GM08714 (cell line): ENCODE measurements around the gene ITGA6.

Experiments
- H3K4me3 ChIP-seq: fragments of 200-500 bp; sonication (Bioruptor generic); 2 replicates; pipeline ENCODE4 v1.5.1; 2014; ENCODE audit warnings: mild to moderate bottlenecking, low read length, inconsistent platforms
- ZNF274 ChIP-seq: IDR thresholded peaks from 2 replicates; pipeline ENCODE4 v1.6.1; 2012; ENCODE audit warnings: mild to moderate bottlenecking, low read depth, low read length

Gene ITGA6

GRCh38 chr2:172480301-172481218 is 53.2 kb downstream of the ITGA6 start:
- TF ChIP-seq ZNF274: no peak
- H3K4me3 ChIP-seq: no peak overlapping the region

- no peak for TF ChIP-seq ZNF274
Observed at GRCh38 chr2:172481507-172482262, 54.3 kb downstream of the ITGA6 start.

DNA sequence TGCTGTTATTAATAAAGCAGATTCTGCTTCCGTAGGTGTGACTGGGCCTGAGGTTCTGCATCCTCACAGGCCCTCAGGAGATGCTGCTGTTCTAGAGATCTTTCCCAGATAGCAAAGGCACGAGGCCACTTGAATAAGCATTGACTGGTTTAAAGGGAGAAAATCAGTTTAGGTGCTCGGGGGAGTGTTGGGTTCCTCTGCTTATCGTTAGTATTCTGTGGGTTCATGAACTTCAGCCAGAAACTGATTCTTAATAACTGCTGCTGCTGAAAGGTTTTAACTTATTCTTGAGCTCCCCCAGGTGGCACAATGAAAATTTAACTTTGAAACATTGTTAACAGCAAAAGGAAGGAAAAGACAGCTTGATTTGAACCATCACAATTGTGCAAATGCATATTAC is 56.9 kb downstream of the ITGA6 start:
- TF ChIP-seq ZNF274: no peak
- H3K4me3 ChIP-seq: no peak overlapping the region

More at GRCh38 chr2:172481507-172482262, 54.3 kb downstream of the ITGA6 start:
- H3K4me3 ChIP-seq: no peak overlapping the region

GRCh38 chr2:172484706-172485105 is 57.3 kb downstream of the ITGA6 start:
- no peak for TF ChIP-seq ZNF274
- no peak overlapping the region for H3K4me3 ChIP-seq

- no peak for TF ChIP-seq ZNF274
- no peak overlapping the region for H3K4me3 ChIP-seq
Observed at GRCh38 chr2:172488556-172488955, 61.2 kb downstream of the ITGA6 start.

- TF ChIP-seq ZNF274: no peak
- no peak overlapping the region for H3K4me3 ChIP-seq
Observed at GRCh38 chr2:172489681-172490080, 62.3 kb downstream of the ITGA6 start.

DNA sequence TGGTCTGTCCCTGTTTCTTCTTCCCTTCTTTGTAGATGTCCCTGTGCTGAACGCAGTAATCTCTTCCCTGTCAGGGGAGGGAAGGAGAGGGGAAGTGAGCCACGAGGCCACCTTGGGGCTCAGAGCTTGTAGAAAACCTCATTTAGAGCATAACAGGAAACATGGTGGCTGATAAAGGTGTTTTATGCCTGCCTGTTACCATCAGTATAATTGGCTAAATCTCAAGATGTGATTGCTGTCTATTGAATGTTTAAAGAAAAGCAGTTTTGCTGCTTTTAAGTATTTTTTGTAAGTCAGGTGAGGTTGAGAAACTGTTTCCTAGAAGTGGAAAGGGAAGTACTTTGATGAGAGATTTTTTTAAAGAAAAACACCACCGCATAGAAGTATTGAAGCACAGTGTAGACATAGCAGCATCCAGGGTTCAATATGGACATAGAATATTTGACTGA is 68.8 kb downstream of the ITGA6 start:
- H3K4me3 ChIP-seq: no peak overlapping the region
- no peak for TF ChIP-seq ZNF274

DNA sequence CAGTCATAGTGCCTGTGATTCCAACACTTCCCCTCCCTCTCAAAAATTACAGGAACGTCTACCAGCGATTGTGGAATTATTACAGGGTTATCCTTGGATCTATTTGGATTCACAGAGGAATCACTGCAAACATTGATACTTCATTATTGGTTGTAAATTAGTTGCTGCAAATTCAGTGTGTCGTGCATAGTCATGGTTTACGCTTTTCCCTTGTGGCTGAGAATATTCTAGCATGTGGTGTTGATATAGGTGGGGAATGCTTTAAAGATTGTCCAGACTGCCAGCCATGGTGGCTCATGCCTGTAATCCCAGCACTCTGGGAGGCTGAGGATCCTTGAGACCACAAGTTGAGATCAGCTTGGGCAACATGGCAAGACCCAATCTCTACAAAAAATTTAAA is 79.8 kb downstream of the ITGA6 start:
- no peak overlapping the region for H3K4me3 ChIP-seq
- no peak for TF ChIP-seq ZNF274

DNA sequence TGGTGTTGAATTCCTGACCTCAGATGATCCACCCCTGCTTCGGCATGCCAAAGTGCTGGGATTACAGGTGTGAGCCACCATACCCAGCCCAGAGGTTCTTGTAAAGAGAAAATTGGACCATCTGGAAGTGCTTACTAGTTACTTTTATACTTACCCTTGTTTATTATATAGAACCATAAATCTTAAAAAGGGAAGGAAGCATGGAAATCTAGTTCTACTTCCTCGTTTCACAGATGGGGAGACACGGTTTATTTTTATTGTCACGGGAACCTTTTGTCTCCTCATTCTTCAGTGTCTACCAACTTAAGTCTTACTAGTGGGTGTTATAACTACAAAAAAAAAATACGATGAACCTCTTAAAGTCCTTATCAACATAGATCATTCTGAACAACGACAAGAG is 82.7 kb downstream of the ITGA6 start:
- TF ChIP-seq ZNF274: no peak
- H3K4me3 ChIP-seq: no peak overlapping the region

GRCh38 chr2:172510548-172510947 is 83.2 kb downstream of the ITGA6 start:
- TF ChIP-seq ZNF274: no peak
- no peak overlapping the region for H3K4me3 ChIP-seq

DNA sequence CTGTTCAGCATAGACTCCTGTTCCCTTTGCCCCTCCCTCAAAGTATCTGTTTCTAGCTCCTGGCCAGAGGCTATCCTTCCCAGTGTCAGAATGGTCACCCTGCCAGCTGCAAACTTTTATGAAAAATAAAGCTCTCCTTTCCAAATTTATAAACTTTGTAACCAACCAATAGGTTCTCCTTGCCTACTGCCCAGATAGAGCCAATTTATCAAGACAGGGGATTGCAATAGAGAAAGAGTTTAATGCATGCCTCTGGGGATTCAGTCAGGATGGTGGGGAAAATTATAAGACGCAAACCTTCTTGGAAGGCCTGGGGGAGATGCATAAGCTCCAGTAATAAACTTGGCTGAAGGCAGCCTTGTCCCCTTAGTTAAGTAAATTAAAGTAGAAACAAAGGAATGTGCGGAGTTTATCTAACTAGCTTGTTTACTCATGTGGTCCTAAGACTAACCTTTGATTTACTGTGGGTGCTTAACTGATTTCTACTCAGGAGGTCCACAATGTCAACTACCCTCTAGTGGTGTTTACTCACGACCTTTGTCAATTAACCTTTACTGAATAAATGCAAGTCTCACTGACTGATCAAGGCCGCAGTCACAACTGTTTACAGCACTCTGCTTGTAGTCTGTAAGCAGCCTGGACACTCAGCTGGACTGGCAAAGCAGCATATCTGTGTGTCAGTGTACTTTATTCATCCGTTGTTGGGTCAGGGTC is 85.6 kb downstream of the ITGA6 start:
- H3K4me3 ChIP-seq: no peak overlapping the region
- TF ChIP-seq ZNF274: no peak

GRCh38 chr2:172513524-172513900 is 86.1 kb downstream of the ITGA6 start:
- TF ChIP-seq ZNF274: no peak
- no peak overlapping the region for H3K4me3 ChIP-seq

DNA sequence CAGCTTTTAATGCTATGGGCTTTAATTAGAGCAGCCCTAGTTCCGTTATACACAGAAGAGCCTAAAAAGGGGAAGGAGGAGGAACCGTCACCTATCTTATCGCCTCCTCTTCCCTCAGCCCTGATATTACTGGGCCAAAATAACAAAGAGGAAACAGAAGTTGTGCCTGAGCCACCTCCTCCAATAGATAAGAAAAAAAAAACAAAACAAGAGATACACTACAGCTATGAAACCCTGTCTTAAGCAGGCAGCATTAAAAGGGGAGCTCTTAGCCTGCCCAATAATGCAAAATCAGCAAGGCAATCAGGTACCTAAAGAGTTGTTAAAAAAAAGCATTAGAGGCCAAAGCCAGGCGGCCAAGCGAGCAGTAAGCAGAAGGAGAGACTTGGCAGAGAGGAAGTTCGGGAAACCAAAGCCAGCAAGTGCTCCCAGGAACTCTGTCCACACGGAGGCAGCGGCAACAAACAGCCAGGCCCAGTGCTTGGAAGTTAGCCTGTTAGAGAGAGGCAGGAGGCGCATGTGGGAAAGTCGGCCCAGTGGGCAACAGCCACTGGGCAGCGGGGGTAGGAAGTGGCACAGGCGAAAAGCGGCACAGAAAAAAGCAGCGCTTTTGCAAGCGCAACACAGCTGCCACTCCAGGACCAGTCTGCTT is 86.7 kb downstream of the ITGA6 start:
- no peak overlapping the region for H3K4me3 ChIP-seq
- TF ChIP-seq ZNF274: no peak

- no peak for TF ChIP-seq ZNF274
- no peak overlapping the region for H3K4me3 ChIP-seq
Observed at GRCh38 chr2:172516299-172516698, 88.9 kb downstream of the ITGA6 start.
